Activated naive CD4-positive, alpha-beta T cell treated with anti-CD3 and anti-CD28 coated beads for 36 hours (primary cell): ENCODE results near the gene IKZF3. TPM values are rescaled to one million over a fixed set of nuclear protein-coding genes. Genes with fewer than 3 reads are reported as not detected.
A peak's percentile ranks its signal among the peaks of the same experiment; 100 is the strongest.

Source experiments
- CTCF ChIA-PET: fragments of 350-600 bp; sonication (Branson Sonifier 250); formaldehyde crosslinking; loops from one replicate; lab custom pipeline; 2021; ENCODE audit warnings: antibody characterized with exemption; lab: Charles Lee
- DNase-seq: peaks from one replicate; pipeline ENCODE4 v3.0.0-alpha.2; 2020
- H3K27ac Mint-ChIP-seq: one replicate; pipeline ENCODE4 v1.8.0; 2021; ENCODE audit warnings: mild to moderate bottlenecking, mixed read lengths
- H3K27me3 Mint-ChIP-seq: one replicate; pipeline ENCODE4 v1.8.0; 2021; ENCODE audit warnings: low read depth, mixed read lengths
- H3K36me3 Mint-ChIP-seq: one replicate; pipeline ENCODE4 v1.8.0; 2021; ENCODE audit warnings: low read depth, mixed read lengths
- H3K4me1 Mint-ChIP-seq: one replicate; pipeline ENCODE4 v1.8.0; 2021; ENCODE audit warnings: low read depth, mixed read lengths
- H3K4me3 Mint-ChIP-seq: one replicate; pipeline ENCODE4 v1.8.0; 2021; ENCODE audit warnings: mild to moderate bottlenecking, moderate library complexity, mixed read lengths
- H3K9me3 Mint-ChIP-seq: one replicate; pipeline ENCODE4 v1.8.0; 2021; ENCODE audit warnings: mixed read lengths
- intact Hi-C: fragments of 100-400 bp; cut with micrococcal nuclease; formaldehyde crosslinking; loops from one replicate; pipeline ENCODE4 v1.15.1; 2023
- total RNA-seq, 2 experiments: library from RNA; stranded (reverse); gene quantifications; one replicate each; pipeline ENCODE4 v1.2.3, GENCODE V29; 2021

Gene IKZF3
- total RNA-seq, 2 experiments from 2014 or later = 34.2 to 36.1 TPM

DNA sequence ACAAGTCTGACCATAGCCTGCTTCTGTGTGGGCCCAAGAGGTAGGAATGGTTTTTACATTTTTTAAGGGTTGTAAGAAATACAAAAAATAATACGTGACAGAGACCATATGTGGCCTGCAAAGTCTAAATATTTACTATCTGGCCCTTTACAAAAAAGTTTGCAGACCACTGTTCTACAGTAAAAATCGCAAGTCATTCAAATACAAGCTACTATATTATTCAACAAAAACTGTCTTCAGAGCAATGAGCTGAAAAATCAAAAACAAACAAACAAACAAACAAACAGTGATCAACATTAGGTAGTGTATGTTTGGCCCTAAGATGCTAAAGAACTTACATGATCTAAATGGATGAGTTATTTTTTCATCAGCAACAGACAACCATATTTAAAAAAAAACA is 32.5 kb downstream of the IKZF3 start:
- H3K27me3 Mint-ChIP-seq = no peaks in the 10 kb centered on the region
- peaks cover 25% of the 10 kb centered on the region for H3K4me1 Mint-ChIP-seq
- CTCF ChIA-PET = interaction anchor here (0.6 to 1.6 kb wide), 2 partner anchors 11 to 16 kb away, joined by 3 read pairs; no protein-coding TSS in a partner anchor
- H3K9me3 Mint-ChIP-seq = peaks cover 4% of the 10 kb centered on the region
- H3K36me3 Mint-ChIP-seq = peaks cover 44% of the 10 kb centered on the region
- intact Hi-C loops = no loop called here
- no peak overlapping the region for H3K4me3 Mint-ChIP-seq
- H3K27ac Mint-ChIP-seq = no peak overlapping the region
- no peak for DNase-seq

DNA sequence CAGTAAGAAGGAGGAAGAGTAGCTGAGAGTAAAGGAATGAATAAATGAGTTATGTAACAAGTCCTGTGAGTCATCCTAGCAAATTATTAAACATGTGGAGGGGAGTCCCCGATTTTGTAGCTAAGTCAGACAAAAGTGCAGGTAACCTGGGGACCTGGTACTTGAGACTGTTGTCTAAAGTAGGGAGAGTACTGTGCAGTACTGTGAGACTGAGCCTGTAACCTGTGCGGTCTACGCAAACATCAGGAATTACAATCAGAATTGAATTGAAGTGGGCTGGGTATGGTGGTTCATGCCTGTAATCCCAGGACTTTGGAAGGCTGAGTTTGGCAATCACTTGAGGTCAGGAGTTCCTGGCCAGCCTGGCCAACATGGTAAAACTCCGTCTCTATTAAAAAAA is 35.7 kb downstream of the IKZF3 start:
- CTCF ChIA-PET = interaction anchor here (1.0 kb wide), 1 partner anchor 156 kb away, joined by 3 read pairs; no protein-coding TSS in a partner anchor

DNA sequence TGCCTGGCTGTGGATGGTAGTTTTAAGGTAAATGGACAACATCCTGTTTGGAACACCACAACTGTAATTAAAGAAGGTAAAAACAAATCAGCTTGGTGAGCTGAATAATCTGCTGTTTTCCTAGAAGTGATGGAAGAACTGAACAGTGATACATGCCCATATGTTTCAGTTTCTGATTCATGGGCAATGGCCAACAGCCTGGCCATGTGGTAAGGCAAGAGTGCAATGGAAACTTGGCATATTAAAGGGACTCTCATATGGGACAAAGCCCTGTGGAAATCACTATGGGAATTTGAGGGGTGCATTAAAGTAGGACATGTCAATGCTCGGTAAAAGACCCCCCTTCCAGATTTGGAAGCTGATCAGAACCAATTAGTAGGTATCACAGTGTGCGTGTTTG is 37.8 kb downstream of the IKZF3 start:
- Mint-ChIP-seq H3K4me3 (no peak overlapping the region), H3K36me3 (peaks cover 81% of the 10 kb centered on the region), H3K27me3 (no peaks in the 10 kb centered on the region), H3K27ac (peak overlapping the region; percentile 31), H3K4me1 (peaks cover 26% of the 10 kb centered on the region), H3K9me3 (peaks cover 29% of the 10 kb centered on the region)
- intact Hi-C loops = no loop called here
- CTCF ChIA-PET = interaction anchor here (0.9 to 1.4 kb wide), 2 partner anchors 8 to 35 kb away, joined by 3 read pairs; no protein-coding TSS in a partner anchor
- no peak for DNase-seq

More for the DNA sequence above, 35.7 kb downstream of the IKZF3 start:
- Mint-ChIP-seq H3K4me3 (no peak overlapping the region), H3K36me3 (peaks cover 63% of the 10 kb centered on the region), H3K27ac (no peak overlapping the region), H3K27me3 (no peaks in the 10 kb centered on the region), H3K9me3 (peaks cover 18% of the 10 kb centered on the region), H3K4me1 (peaks cover 17% of the 10 kb centered on the region)
- intact Hi-C loops = no loop called here
- no peak for DNase-seq

DNA sequence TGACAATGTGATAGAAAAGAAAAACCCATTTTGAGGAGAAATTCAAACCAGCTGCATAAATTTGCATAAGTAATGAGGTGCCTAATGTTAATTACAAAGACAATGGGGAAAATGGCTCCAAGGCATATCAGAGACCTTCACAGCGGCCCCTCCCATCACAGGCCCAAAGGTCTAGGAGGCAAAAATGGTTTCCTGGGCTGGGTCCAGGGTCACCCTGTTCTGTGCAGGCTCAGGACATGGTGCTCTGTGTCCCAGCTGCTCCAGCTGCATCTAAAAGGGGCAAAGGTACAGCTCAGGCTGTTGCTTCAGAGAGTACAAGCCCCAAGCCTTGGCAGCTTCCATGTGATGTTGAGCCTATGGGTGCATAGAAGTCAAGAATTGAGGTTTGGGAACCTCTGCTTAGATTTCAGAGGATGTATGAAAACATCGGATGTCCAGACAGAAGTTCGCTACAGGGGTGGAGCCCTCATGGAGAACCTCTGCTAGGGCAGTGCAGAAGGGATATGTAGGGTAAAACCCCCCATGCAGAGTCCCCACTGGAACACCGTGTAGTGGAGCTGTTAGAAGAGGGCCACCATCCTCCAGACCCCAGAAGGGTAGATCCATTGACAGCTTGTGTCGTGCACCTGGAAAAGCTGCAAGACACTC is 40.6 kb downstream of the IKZF3 start:
- CTCF ChIA-PET = interaction anchor here (0.8 kb wide), 1 partner anchor 200 kb away, joined by 4 read pairs; no protein-coding TSS in a partner anchor
- intact Hi-C loops = no loop called here
- peaks cover 51% of the 10 kb centered on the region for H3K4me1 Mint-ChIP-seq

DNA sequence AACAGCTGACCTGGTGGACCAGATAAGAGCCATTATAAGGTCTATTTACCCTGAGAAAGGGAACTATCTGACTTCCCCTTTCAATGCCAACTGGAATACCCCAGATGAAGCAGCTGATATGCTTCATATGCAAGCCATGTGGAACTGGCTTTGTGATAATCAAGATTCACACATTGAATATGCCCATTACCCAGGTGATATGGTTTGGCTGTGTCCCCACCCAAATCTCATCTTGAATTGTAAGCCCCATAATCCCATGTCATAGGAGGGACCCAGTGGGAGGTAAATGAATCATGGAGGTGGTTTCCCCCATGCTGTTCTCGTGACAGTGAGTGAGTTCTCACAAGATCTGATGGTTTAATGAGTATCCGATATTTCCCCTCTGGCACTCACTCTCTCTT is 42.1 kb downstream of the IKZF3 start:
- no peaks in the 10 kb centered on the region for H3K27me3 Mint-ChIP-seq
- intact Hi-C loops = no loop called here
- H3K4me3 Mint-ChIP-seq = no peak overlapping the region
- CTCF ChIA-PET = interaction anchor here (1.4 to 1.8 kb wide), 2 partner anchors 21 to 40 kb away, joined by 4 to 5 read pairs; no protein-coding TSS in a partner anchor
- peaks cover 29% of the 10 kb centered on the region for H3K9me3 Mint-ChIP-seq
- peak; percentile 49 for DNase-seq
- no peak overlapping the region for H3K27ac Mint-ChIP-seq
- H3K36me3 Mint-ChIP-seq = peaks cover 69% of the 10 kb centered on the region
- H3K4me1 Mint-ChIP-seq = peaks cover 52% of the 10 kb centered on the region

More for the DNA sequence above, 40.6 kb downstream of the IKZF3 start:
- H3K27me3 Mint-ChIP-seq = no peaks in the 10 kb centered on the region
- DNase-seq = peak; percentile 59
- H3K4me3 Mint-ChIP-seq = no peak overlapping the region
- H3K27ac Mint-ChIP-seq = no peak overlapping the region
- peaks cover 29% of the 10 kb centered on the region for H3K9me3 Mint-ChIP-seq
- H3K36me3 Mint-ChIP-seq = peaks cover 79% of the 10 kb centered on the region

DNA sequence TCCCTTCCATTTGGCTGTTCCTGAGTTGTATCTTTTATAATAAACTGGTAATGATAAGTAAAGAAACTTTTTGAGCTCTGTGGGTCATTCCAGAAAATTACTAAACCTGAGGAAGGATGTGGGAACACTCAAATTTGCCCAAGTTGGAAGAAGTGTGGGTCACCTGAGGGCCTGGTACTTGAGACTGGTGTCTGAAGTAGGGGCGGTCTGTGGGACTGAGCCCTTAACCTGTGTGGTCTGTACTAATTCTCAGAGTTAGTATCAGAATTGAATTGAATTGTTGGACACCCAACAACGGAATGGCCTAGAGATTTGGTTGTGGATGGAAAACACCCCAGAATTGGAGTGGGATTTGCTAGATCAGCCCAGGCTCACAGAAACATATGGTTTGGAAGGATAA is 43.1 kb downstream of the IKZF3 start:
- peaks cover 60% of the 10 kb centered on the region for H3K36me3 Mint-ChIP-seq
- CTCF ChIA-PET = interaction anchor here (1.0 to 1.8 kb wide), 5 partner anchors 11 to 41 kb away, joined by 3 to 5 read pairs (median 4); no protein-coding TSS in a partner anchor
- no peak overlapping the region for H3K4me3 Mint-ChIP-seq
- H3K27ac Mint-ChIP-seq = peak overlapping the region; percentile 66
- H3K27me3 Mint-ChIP-seq = no peaks in the 10 kb centered on the region
- H3K9me3 Mint-ChIP-seq = peaks cover 29% of the 10 kb centered on the region
- intact Hi-C loops = loop anchor here (1.0 kb wide), 1 partner anchor 40 kb away; no protein-coding TSS in a partner anchor
- DNase-seq = no peak
- H3K4me1 Mint-ChIP-seq = peaks cover 48% of the 10 kb centered on the region

DNA sequence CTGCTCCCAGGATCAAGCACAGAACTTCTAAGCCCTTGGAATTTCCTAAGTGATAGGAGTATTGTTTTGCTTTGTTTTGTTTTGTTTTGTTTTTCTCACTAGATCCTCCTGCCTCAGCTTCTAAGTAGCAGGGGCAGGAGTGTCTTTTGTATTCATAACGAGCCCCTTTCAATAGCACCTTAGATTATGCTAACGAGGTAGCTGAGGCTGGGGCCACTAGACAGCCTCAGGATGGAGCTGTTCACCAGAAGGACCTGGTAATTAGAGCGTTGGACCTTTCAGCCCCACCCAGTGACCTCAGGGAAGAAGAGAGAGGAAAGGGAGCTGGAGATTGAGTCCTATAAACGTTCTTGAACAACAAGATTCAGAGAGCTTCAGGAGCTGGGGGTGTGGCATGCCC is 43.6 kb downstream of the IKZF3 start:
- peaks cover 49% of the 10 kb centered on the region for H3K4me1 Mint-ChIP-seq
- peaks cover 29% of the 10 kb centered on the region for H3K9me3 Mint-ChIP-seq
- H3K27me3 Mint-ChIP-seq = no peaks in the 10 kb centered on the region
- CTCF ChIA-PET = interaction anchor here (0.6 to 2.1 kb wide), 8 partner anchors 12 to 586 kb away, joined by 3 to 5 read pairs (median 4); no protein-coding TSS in a partner anchor
- no peak overlapping the region for H3K4me3 Mint-ChIP-seq
- H3K27ac Mint-ChIP-seq = peak overlapping the region; percentile 66
- intact Hi-C loops = loop anchor here (1.0 kb wide), 1 partner anchor 41 kb away; no protein-coding TSS in a partner anchor
- H3K36me3 Mint-ChIP-seq = peaks cover 56% of the 10 kb centered on the region
- peak; percentile 17 for DNase-seq

DNA sequence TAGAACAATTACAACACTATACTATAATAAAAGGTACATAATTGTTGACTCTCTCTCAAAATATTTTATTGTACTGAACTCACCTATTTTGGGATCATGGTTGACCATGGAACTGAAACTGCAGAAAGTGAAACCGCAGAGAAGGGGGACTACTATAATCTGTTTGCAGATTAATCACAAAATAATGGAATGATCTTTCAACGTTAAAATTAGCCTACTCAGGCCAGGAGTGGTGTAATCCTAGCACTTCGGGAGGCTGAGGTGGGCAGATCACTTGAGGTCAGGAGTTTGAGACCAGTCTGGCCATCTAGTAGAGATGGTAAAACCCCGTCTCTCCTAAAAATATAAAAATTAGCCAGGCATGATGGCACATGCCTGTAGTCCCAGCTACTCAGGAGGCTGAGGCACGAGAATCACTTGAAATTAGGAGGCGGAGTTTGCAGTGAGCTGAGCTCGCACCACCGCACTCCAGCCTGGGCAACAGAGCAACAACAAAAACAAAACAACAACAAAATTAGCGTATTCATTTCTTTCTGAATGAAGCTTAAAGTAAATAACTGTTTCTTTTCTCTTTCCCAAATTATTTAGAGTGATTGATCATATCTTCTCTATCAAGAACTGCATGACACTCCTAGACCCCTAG is 45.6 kb downstream of the IKZF3 start:
- intact Hi-C loops = no loop called here
- CTCF ChIA-PET = interaction anchor here (1.1 to 2.1 kb wide), 3 partner anchors 17 to 44 kb away, joined by 3 to 4 read pairs (median 4); no protein-coding TSS in a partner anchor
- H3K9me3 Mint-ChIP-seq = peaks cover 11% of the 10 kb centered on the region
- H3K36me3 Mint-ChIP-seq = peaks cover 35% of the 10 kb centered on the region
- H3K27me3 Mint-ChIP-seq = no peaks in the 10 kb centered on the region
- no peak for DNase-seq
- H3K4me3 Mint-ChIP-seq = no peak overlapping the region
- H3K27ac Mint-ChIP-seq = peak overlapping the region; percentile 65
- H3K4me1 Mint-ChIP-seq = peaks cover 66% of the 10 kb centered on the region

DNA sequence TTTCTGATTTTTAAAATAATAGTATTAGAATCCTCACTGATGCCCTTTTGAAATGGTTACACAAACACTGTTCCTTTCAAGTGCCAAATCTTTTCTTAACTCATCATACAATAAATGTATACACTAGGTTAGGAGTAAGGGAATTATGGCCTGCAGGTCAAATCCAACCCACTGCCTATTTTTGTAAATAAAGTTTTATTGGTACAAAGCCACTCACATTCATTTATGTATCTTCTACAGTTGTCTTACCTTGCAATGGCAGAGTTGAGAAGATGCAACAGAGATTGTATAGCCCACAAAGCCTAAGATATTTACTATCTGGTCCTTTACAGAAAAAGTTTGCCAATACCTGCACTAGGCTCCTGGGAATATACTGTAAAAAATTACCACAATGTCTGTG is 47.8 kb downstream of the IKZF3 start:
- CTCF ChIA-PET = interaction anchor here (0.6 kb wide), 1 partner anchor 702 kb away, joined by 3 read pairs; no protein-coding TSS in a partner anchor
- peaks cover 70% of the 10 kb centered on the region for H3K4me1 Mint-ChIP-seq
- intact Hi-C loops = no loop called here
- H3K4me3 Mint-ChIP-seq = no peak overlapping the region
- H3K9me3 Mint-ChIP-seq = no peaks in the 10 kb centered on the region
- H3K27ac Mint-ChIP-seq = no peak overlapping the region
- H3K27me3 Mint-ChIP-seq = no peaks in the 10 kb centered on the region
- peaks cover 22% of the 10 kb centered on the region for H3K36me3 Mint-ChIP-seq
- DNase-seq = no peak

DNA sequence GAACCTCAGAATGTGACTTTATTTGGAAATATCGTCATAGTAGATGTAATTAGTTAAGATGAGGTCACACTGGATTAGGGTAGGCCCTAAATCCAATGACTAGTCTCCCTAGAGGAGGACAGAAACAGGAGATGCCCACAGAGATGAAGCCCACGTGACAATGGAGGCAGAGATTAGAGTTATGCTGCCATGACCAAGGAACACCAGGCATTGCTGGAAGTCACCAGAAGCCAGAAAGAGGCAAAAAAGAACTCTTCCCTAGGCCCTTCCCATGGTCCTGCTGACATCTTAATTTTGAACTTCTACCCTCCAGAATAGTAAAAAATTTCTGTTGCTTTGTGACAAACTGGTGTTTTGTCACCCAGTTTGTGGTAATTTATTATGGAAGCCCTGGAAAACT is 49.6 kb downstream of the IKZF3 start:
- H3K9me3 Mint-ChIP-seq = no peaks in the 10 kb centered on the region
- no peak overlapping the region for H3K4me3 Mint-ChIP-seq
- intact Hi-C loops = no loop called here
- peaks cover 60% of the 10 kb centered on the region for H3K4me1 Mint-ChIP-seq
- peaks cover 21% of the 10 kb centered on the region for H3K36me3 Mint-ChIP-seq
- no peak for DNase-seq
- H3K27me3 Mint-ChIP-seq = no peaks in the 10 kb centered on the region
- CTCF ChIA-PET = interaction anchor here (0.8 to 3.0 kb wide), 4 partner anchors 9 to 193 kb away, joined by 3 to 9 read pairs (median 5); no protein-coding TSS in a partner anchor
- no peak overlapping the region for H3K27ac Mint-ChIP-seq

DNA sequence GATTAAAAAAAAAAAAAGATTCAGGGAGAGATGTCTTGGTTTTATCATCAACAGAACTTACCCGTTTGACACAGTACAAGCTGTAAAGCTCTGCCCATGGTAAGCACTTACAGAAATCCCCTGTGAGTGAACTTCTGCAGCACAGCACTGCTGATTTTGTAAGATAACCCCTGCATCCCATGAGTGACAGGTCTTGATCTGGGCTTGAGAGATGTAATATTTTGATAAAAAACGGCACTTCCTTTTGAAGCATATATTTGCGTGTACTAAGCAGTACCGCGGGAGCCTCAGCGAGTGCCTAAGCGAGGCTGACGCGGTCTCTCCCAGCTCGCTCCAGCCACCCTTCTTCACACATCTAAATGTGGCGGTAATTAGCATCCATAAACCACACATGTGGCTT is 50.5 kb downstream of the IKZF3 start:
- intact Hi-C loops = loop anchor here (1.0 kb wide), 1 partner anchor 20 kb away; no protein-coding TSS in a partner anchor
- H3K27me3 Mint-ChIP-seq = no peaks in the 10 kb centered on the region
- peak overlapping the region; percentile 57 for H3K4me3 Mint-ChIP-seq
- peak overlapping the region; percentile 52 for H3K27ac Mint-ChIP-seq
- DNase-seq = peak; percentile 70
- no peaks in the 10 kb centered on the region for H3K9me3 Mint-ChIP-seq
- H3K4me1 Mint-ChIP-seq = peaks cover 61% of the 10 kb centered on the region
- CTCF ChIA-PET = interaction anchor here (0.6 to 3.0 kb wide), 9 partner anchors 8 to 192 kb away, joined by 3 to 9 read pairs (median 4); no protein-coding TSS in a partner anchor
- H3K36me3 Mint-ChIP-seq = peaks cover 19% of the 10 kb centered on the region

DNA sequence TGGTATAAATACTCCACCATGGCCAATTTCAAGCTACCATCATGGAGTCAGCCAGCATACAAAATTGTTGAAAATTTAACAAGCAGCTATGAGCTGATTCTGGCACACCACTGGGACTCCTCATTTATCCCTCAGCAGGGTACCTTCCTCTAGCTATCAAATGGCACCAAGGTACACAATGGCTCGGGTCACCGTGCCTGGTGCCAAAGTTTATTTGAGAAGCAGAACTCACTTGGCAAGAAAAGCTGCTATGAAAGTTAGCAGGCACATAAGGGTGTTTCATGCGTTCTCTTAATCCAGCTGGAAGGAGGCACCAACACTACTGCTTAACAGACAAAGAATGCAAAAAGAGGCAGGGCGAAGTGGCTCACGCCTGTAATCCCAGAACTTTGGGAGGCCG is 51.6 kb downstream of the IKZF3 start:
- no peaks in the 10 kb centered on the region for H3K27me3 Mint-ChIP-seq
- intact Hi-C loops = no loop called here
- no peak for DNase-seq
- peaks cover 15% of the 10 kb centered on the region for H3K36me3 Mint-ChIP-seq
- H3K4me1 Mint-ChIP-seq = peaks cover 63% of the 10 kb centered on the region
- peak overlapping the region; percentile 32 for H3K4me3 Mint-ChIP-seq
- H3K9me3 Mint-ChIP-seq = no peaks in the 10 kb centered on the region
- CTCF ChIA-PET = interaction anchor here (0.8 to 3.0 kb wide), 4 partner anchors 11 to 191 kb away, joined by 4 to 9 read pairs (median 8); no protein-coding TSS in a partner anchor
- peak overlapping the region; percentile 33 for H3K27ac Mint-ChIP-seq
